ENCODE results near the gene PTPN18.

- TF ChIP-seq, protein P1, sequence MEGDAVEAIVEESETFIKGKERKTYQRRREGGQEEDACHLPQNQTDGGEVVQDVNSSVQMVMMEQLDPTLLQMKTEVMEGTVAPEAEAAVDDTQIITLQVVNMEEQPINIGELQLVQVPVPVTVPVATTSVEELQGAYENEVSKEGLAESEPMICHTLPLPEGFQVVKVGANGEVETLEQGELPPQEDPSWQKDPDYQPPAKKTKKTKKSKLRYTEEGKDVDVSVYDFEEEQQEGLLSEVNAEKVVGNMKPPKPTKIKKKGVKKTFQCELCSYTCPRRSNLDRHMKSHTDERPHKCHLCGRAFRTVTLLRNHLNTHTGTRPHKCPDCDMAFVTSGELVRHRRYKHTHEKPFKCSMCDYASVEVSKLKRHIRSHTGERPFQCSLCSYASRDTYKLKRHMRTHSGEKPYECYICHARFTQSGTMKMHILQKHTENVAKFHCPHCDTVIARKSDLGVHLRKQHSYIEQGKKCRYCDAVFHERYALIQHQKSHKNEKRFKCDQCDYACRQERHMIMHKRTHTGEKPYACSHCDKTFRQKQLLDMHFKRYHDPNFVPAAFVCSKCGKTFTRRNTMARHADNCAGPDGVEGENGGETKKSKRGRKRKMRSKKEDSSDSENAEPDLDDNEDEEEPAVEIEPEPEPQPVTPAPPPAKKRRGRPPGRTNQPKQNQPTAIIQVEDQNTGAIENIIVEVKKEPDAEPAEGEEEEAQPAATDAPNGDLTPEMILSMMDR (conservative IDR thresholded peaks at IDR 0.05 in 1 of 2, IDR thresholded peaks at IDR 0.05 in 1 of 2; ENCODE audit: low read depth in 1 of 2, low read length in 2 of 2), result no peak
- no peak for TF ChIP-seq EZH2 (IDR thresholded peaks at IDR 0.05; ENCODE audit: low read length, missing control alignments)
These were observed 20.6 kb upstream of the PTPN18 start for GRCh38 chr2:130335226-130335625.
